NCI-H345 (cell line): ENCODE measurements around the gene INAFM1.
"Not testable (repeated sequence)": the region's sequence is repeated elsewhere in the genome, so short reads cannot be mapped to it uniquely, and the experiment has no call there.

Experiments
- DNase-seq: peaks from one replicate; lab custom pipeline; 2025; lab: John Stamatoyannopoulos, UW

INAFM1 gene

GRCh38 chr19:47268028-47268427 is 6.7 kb upstream of the INAFM1 start:
- no peak for DNase-seq

- no peak for DNase-seq
Observed at GRCh38 chr19:47269596-47269995, 5.1 kb upstream of the INAFM1 start.

GRCh38 chr19:47270408-47270807 is 4.3 kb upstream of the INAFM1 start:
- DNase-seq: no peak

GRCh38 chr19:47271949-47272348 is 2.7 kb upstream of the INAFM1 start:
- no peak for DNase-seq

- DNase-seq: no peak
Observed at GRCh38 chr19:47272448-47273312, 2.0 kb upstream of the INAFM1 start.

- DNase-seq: peak; percentile 83
Observed at GRCh38 chr19:47273313-47274070, 1.2 kb upstream of the INAFM1 start.

- DNase-seq: no peak
Observed at GRCh38 chr19:47274891-47275761, 441 bp downstream of the INAFM1 start.

- peak; percentile 9 for DNase-seq
Observed at GRCh38 chr19:47275791-47276461, 1.2 kb downstream of the INAFM1 start.

GRCh38 chr19:47276513-47276912 is 1.8 kb downstream of the INAFM1 start:
- DNase-seq: not testable (repeated sequence)

- no peak for DNase-seq
Observed at GRCh38 chr19:47280183-47280797, 5.6 kb downstream of the INAFM1 start.

- DNase-seq: no peak
Observed at GRCh38 chr19:47283405-47284059, 8.8 kb downstream of the INAFM1 start.

- DNase-seq: peak; percentile 55
Observed at GRCh38 chr19:47284324-47284899, 9.7 kb downstream of the INAFM1 start.

- DNase-seq: peak; percentile 75
Observed at GRCh38 chr19:47296036-47296435, 21.4 kb downstream of the INAFM1 start.

- not testable (repeated sequence) for DNase-seq
Observed at GRCh38 chr19:47300867-47301266, 26.2 kb downstream of the INAFM1 start.

GRCh38 chr19:47302249-47302648 is 27.6 kb downstream of the INAFM1 start:
- no peak for DNase-seq

GRCh38 chr19:47303966-47304365 is 29.3 kb downstream of the INAFM1 start:
- no peak for DNase-seq

GRCh38 chr19:47305309-47305751 is 30.6 kb downstream of the INAFM1 start:
- peak; percentile 32 for DNase-seq

- DNase-seq: no peak
Observed at GRCh38 chr19:47306303-47306702, 31.6 kb downstream of the INAFM1 start.

- DNase-seq: no peak
Observed at GRCh38 chr19:47309038-47309437, 34.4 kb downstream of the INAFM1 start.

GRCh38 chr19:47309608-47310007 is 34.9 kb downstream of the INAFM1 start, which contains the start of gene C5AR1:
Gene C5AR1 (plus strand): TSS chr19:47309861. CDS start chr19:47309896, 35 bp downstream.
- DNase-seq: no peak
